Mucosa of descending colon (tissue), 3 donors: ENCODE results near the gene POLR2F. TPM values are rescaled to one million over a fixed set of nuclear protein-coding genes. Genes with fewer than 3 reads are reported as not detected.

ENCODE experiments used
- ATAC-seq: fragments of 200-7000 bp; cut with Tn5 transposase; one replicate; pipeline ENCODE4 v1.9.1; 2020; ENCODE audit warnings: mild to moderate bottlenecking, moderate library complexity
- DNase-seq, 3 donors: peaks; one replicate each; pipeline ENCODE4 v3.0.0-alpha.2; 2020
- H3K36me3 ChIP-seq: fragments of 200-600 bp; one replicate; pipeline ENCODE4 v1.8.0; 2021; ENCODE audit warnings: low read depth, mild to moderate bottlenecking
- H3K4me1 ChIP-seq: fragments of 200-600 bp; one replicate; pipeline ENCODE4 v1.8.0; 2021; ENCODE audit warnings: low read depth, mild to moderate bottlenecking
- H3K4me3 ChIP-seq: fragments of 200-600 bp; one replicate; pipeline ENCODE4 v1.8.0; 2021; ENCODE audit warnings: mild to moderate bottlenecking
- H3K9me3 ChIP-seq: fragments of 200-600 bp; one replicate; pipeline ENCODE4 v1.8.0; 2021; ENCODE audit warnings: mild to moderate bottlenecking
- CTCF ChIP-seq: fragments of 200-600 bp; IDR thresholded peaks from one replicate; pipeline ENCODE4 v1.8.0; 2022; ENCODE audit warnings: antibody characterized with exemption, mild to moderate bottlenecking
- intact Hi-C, 2 donors: fragments of 100-400 bp; cut with DNase I in 1 of 2; cut with micrococcal nuclease in 1 of 2; formaldehyde crosslinking; loops; one replicate each; pipeline versions ENCODE4 v1.11.0 to v1.11.1; 2022; cut with DNase I, micrococcal nuclease
- microRNA-seq: library from miRNA; unstranded; fragments of <30 nt; microRNA quantifications from one replicate; pipeline ENCODE4, GENCODE V29; 2019
- total RNA-seq, 3 donors: library from RNA; stranded (reverse); fragmentation: NEBNext Ultra II Directional in 2 of 3; extraction: Animal tissue kit (Norgen Biotek cat#: 25700) in 2 of 3; gene quantifications; one replicate each; pipeline versions ENCODE4 v1.2.1 to v1.2.4, GENCODE V29; 2021 to 2023
- donor health status: DM: no; HTN: no; CAD: no; lungs with moderate emphysema.
- donor health status: DM: no; HTN: no; CAD: no.
- donor health status: DM: no; HTN: yes; CAD: no.

The POLR2F gene
- total RNA-seq, 3 donors from 2014 or later: 54.4 to 69.3 (median 61.3) TPM

DNA sequence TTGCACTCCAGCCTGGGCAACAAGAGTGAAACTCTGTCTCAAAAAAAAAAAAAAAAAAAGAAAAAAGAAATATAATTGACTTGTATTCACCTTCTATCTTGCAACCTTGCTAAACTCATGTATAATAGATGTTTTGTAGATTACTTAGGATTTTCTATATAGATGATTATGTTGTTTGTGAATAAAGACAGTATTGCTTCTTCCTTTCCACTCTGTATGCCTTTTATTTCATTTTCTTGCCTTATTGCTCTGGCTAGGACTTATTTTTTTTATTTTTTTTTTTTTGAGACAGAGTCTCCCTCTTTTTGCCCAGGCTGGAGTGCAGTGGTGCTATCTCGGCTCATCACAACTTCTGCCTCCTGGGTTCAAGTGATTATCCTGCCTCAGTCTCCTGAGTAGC lies 60.6 kb downstream of the POLR2F start:
- intact Hi-C loops: no loop called here
- no peaks in the 10 kb centered on the region for H3K36me3 ChIP-seq
- TF ChIP-seq CTCF: no peak
- no peak for DNase-seq
- H3K9me3 ChIP-seq: no peaks in the 10 kb centered on the region
- H3K4me1 ChIP-seq: peaks cover 7% of the 10 kb centered on the region
- no peak for ATAC-seq
- no peak overlapping the region for H3K4me3 ChIP-seq

DNA sequence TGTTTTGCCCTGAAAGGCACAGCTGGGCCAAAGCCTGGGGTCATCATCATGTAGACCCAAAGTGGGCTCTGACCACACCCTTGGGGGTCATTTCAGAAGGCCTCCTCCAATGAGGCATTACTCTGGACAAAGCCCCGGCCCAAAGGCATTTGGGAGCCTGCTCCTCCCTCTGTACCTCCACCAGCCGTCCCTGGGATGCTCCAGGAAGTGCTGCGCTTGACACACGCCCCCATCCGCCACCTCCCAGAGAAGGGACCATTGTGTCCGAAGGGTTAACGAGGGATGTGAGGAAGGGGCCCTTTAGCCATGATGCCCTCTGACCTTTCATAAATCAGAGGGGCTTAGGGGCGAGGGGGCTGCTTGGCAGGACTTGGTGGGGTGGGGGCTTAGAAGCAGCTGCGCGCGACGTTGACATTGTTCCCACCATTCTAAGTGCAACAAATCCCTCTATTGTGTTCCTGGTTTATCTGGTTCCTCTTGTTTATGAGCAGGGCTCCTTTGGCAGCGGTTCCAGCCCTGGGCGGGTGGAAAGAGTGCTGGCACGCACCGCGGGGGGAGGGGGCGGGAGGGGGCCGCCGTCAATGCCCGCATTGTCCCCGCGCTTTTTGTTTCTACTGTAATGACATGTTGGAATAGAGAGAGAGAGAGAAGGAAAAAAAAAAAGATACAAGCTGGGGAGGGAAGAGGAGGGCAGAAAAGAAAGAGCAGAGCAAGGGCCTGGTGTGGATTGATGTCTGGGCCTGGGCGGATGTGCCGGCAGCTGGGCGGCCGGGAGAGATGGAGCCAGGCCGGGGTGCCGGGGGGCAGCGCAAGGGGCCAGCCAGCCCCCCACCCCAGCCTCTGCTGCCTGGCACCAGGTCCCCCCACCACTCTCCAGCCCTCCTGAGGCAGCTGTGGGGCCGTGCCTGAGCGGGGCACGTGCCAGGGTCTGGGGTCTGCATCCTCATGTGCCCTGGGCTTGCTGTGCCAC lies 63.0 kb downstream of the POLR2F start:
- H3K4me1 ChIP-seq: peaks cover 7% of the 10 kb centered on the region
- peak in 2 of 3 donors; percentile 69 for DNase-seq
- no peaks in the 10 kb centered on the region for H3K9me3 ChIP-seq
- peak; percentile 81 for ATAC-seq
- intact Hi-C loops: no loop called here
- no peak overlapping the region for H3K4me3 ChIP-seq
- TF ChIP-seq CTCF: no peak
- H3K36me3 ChIP-seq: no peaks in the 10 kb centered on the region

- ATAC-seq (peak; percentile 77), DNase-seq (peak; percentile 79 to 82 (median 82))
These were observed 63.9 kb downstream of the POLR2F start for GRCh38 chr22:38017272-38017920.

GRCh38 chr22:38017939-38018885 lies 64.7 kb downstream of the POLR2F start:
- no peak overlapping the region for H3K4me3 ChIP-seq
- H3K4me1 ChIP-seq: peaks cover 7% of the 10 kb centered on the region
- TF ChIP-seq CTCF: no peak
- DNase-seq (no peak), ATAC-seq (no peak)
- H3K9me3 ChIP-seq: no peaks in the 10 kb centered on the region
- intact Hi-C loops: no loop called here
- H3K36me3 ChIP-seq: no peaks in the 10 kb centered on the region

More at GRCh38 chr22:38017272-38017920, 63.9 kb downstream of the POLR2F start:
- intact Hi-C loops: no loop called here
- Histone ChIP-seq H3K36me3 (no peaks in the 10 kb centered on the region), H3K4me1 (peaks cover 7% of the 10 kb centered on the region), H3K9me3 (no peaks in the 10 kb centered on the region), H3K4me3 (no peak overlapping the region)
- TF ChIP-seq CTCF: no peak

Small RNA genes lying within 50 kb of the gene (microRNA-seq; reads per million reads assigned to microRNA genes)
- gene MIR4534 (not detected), gene MIR6820 (0.93 reads per million)

Other genes with a start within 250 kb of the POLR2F start
- 10 to 100 TPM in 2 of 3 donors, 1 to 10 TPM in 1; 9.2 to 15.6 (median 13.6) TPM for gene GCAT, start 145.8 kb upstream of the POLR2F start, total RNA-seq
- not detected for gene GALR3, start 130.3 kb upstream of the POLR2F start, total RNA-seq
- gene ANKRD54, start 109.4 kb upstream of the POLR2F start, total RNA-seq: 10 to 100 TPM; 18.2 to 36.7 (median 28.1) TPM
- 100 to 1,000 TPM; 365 to 477 (median 414) TPM for gene EIF3L, start 104.3 kb upstream of the POLR2F start, total RNA-seq
- gene MICALL1, start 47.4 kb upstream of the POLR2F start, total RNA-seq: 100 to 1,000 TPM in 1 of 3 donors, 10 to 100 TPM in 2; 26.1 to 100 (median 28.6) TPM
- gene C22orf23, start 98 bp upstream of the POLR2F start, total RNA-seq: not detected
- 10 to 100 TPM in 1 of 3 donors, 1 to 10 TPM in 1, under 1 TPM in 1; 0.46 to 21.2 (median 1.7) TPM for gene SOX10, start 30.9 kb downstream of the POLR2F start, total RNA-seq
- 10 to 100 TPM; 30.9 to 40.7 (median 37.9) TPM for gene PICK1, start 103.7 kb downstream of the POLR2F start, total RNA-seq
- not detected for gene SLC16A8, start 130.5 kb downstream of the POLR2F start, total RNA-seq
- 10 to 100 TPM; 33.9 to 92.3 (median 63.7) TPM for gene BAIAP2L2, start 157.0 kb downstream of the POLR2F start, total RNA-seq
- gene PLA2G6, start 228.1 kb downstream of the POLR2F start, total RNA-seq: 10 to 100 TPM; 28.5 to 38.7 (median 35.9) TPM
- gene MAFF, start 248.3 kb downstream of the POLR2F start, total RNA-seq: 10 to 100 TPM; 16.7 to 26.5 (median 25.6) TPM